ENCODE data around the gene DOCK1. TPM values are rescaled to one million over a fixed set of nuclear protein-coding genes. Genes with fewer than 3 reads are reported as not detected.
A peak's percentile ranks its signal among the peaks of the same experiment; 100 is the strongest.

DOCK1 gene
- total RNA-seq, 1 donor from 2014 or later: 31.2 TPM

GRCh38 chr10:127444155-127444554 lies 538.9 kb downstream of the DOCK1 start:
- intact Hi-C loops (cut with DNase I): no loop called here
- peak; percentile 56 for DNase-seq (ENCODE audit: low spot score)

GRCh38 chr10:127447197-127447596 lies 542.0 kb downstream of the DOCK1 start:
- intact Hi-C loops (cut with DNase I): no loop called here

GRCh38 chr10:127449490-127449889 lies 544.3 kb downstream of the DOCK1 start:
- peak; percentile 17 for DNase-seq (ENCODE audit: low spot score)
- intact Hi-C loops (cut with DNase I): no loop called here

More at GRCh38 chr10:127447197-127447596, 542.0 kb downstream of the DOCK1 start:
- DNase-seq (ENCODE audit: low spot score): peak; percentile 63

GRCh38 chr10:127450644-127451043 lies 545.4 kb downstream of the DOCK1 start:
- DNase-seq (ENCODE audit: low spot score): peak; percentile 29
- intact Hi-C loops (cut with DNase I): no loop called here

- DNase-seq (ENCODE audit: low spot score): peak; percentile 49
- intact Hi-C loops (cut with DNase I): no loop called here
These were observed 546.4 kb downstream of the DOCK1 start for GRCh38 chr10:127451628-127452027.

- peak; percentile 41 for DNase-seq (ENCODE audit: low spot score)
- intact Hi-C loops (cut with DNase I): no loop called here
These were observed 547.3 kb downstream of the DOCK1 start for GRCh38 chr10:127452568-127452967.

GRCh38 chr10:127453706-127454105 lies 548.5 kb downstream of the DOCK1 start:
- intact Hi-C loops (cut with DNase I): no loop called here

GRCh38 chr10:127456122-127456521 lies 550.9 kb downstream of the DOCK1 start:
- DNase-seq (ENCODE audit: low spot score): peak; percentile 31
- intact Hi-C loops (cut with DNase I): no loop called here

More at GRCh38 chr10:127453706-127454105, 548.5 kb downstream of the DOCK1 start:
- no peak for DNase-seq (ENCODE audit: low spot score)

GRCh38 chr10:127458016-127458810 lies 553.0 kb downstream of the DOCK1 start:
- DNase-seq (ENCODE audit: low spot score): peak; percentile 53
- intact Hi-C loops (cut with DNase I): no loop called here

- intact Hi-C loops (cut with DNase I): no loop called here
- DNase-seq (ENCODE audit: low spot score): peak; percentile 46
These were observed 553.6 kb downstream of the DOCK1 start for GRCh38 chr10:127458829-127459228.

GRCh38 chr10:127459918-127460317 lies 554.7 kb downstream of the DOCK1 start:
- DNase-seq (ENCODE audit: low spot score): peak; percentile 27
- intact Hi-C loops (cut with DNase I): no loop called here

GRCh38 chr10:127462643-127463295 lies 557.5 kb downstream of the DOCK1 start:
- intact Hi-C loops (cut with DNase I): no loop called here
- DNase-seq (ENCODE audit: low spot score): peak; percentile 70

GRCh38 chr10:127463548-127463947 lies 558.3 kb downstream of the DOCK1 start:
- intact Hi-C loops (cut with DNase I): no loop called here
- DNase-seq (ENCODE audit: low spot score): peak; percentile 29

- no peak for DNase-seq (ENCODE audit: low spot score)
- intact Hi-C loops (cut with DNase I): no loop called here
These were observed 559.3 kb downstream of the DOCK1 start for GRCh38 chr10:127464561-127464960.

GRCh38 chr10:127467811-127468210 lies 562.6 kb downstream of the DOCK1 start:
- intact Hi-C loops (cut with DNase I): no loop called here
- DNase-seq (ENCODE audit: low spot score): no peak

GRCh38 chr10:127468632-127469031 lies 563.4 kb downstream of the DOCK1 start:
- DNase-seq (ENCODE audit: low spot score): no peak
- intact Hi-C loops (cut with DNase I): no loop called here

GRCh38 chr10:127470911-127471310 lies 565.7 kb downstream of the DOCK1 start:
- intact Hi-C loops (cut with DNase I): no loop called here
- peak; percentile 64 for DNase-seq (ENCODE audit: low spot score)

- DNase-seq (ENCODE audit: low spot score): no peak
- intact Hi-C loops (cut with DNase I): no loop called here
These were observed 567.7 kb downstream of the DOCK1 start for GRCh38 chr10:127472976-127473375.

GRCh38 chr10:127474501-127474900 lies 569.3 kb downstream of the DOCK1 start:
- intact Hi-C loops (cut with DNase I): no loop called here
- no peak for DNase-seq (ENCODE audit: low spot score)

GRCh38 chr10:127485153-127485857 lies 580.1 kb downstream of the DOCK1 start:
- intact Hi-C loops (cut with DNase I): no loop called here
- DNase-seq (ENCODE audit: low spot score): no peak
